ENCODE results near the gene FMNL3.

- TF ChIP-seq CTCF (IDR thresholded peaks at IDR 0.05; ENCODE audit: low read length) (no peak), EZH2 (optimal IDR thresholded peaks at IDR 0.05; ENCODE audit: low read depth, low read length) (no peak)
Observed at GRCh38 chr12:49652921-49653520, 54.2 kb downstream of the FMNL3 start.

All from MM.1S (cell line).